KMS-11 (cell line): ENCODE measurements around the gene TCF7L2.

Source experiments
- H2AFZ ChIP-seq: fragments of 200-600 bp; sonication (generic); 2 replicates; pipeline ENCODE4 v1.6.1; 2016; ENCODE audit warnings: antibody characterized with exemption, mixed run types, low read depth
- H3K27ac ChIP-seq: fragments of 200-600 bp; sonication (generic); 2 replicates; pipeline ENCODE4 v1.6.1; 2016; ENCODE audit warnings: mild to moderate bottlenecking, mixed run types
- H3K27me3 ChIP-seq: fragments of 200-600 bp; sonication (generic); 2 replicates; pipeline ENCODE4 v1.6.1; 2017; ENCODE audit warnings: mild to moderate bottlenecking, low read depth, mixed run types, moderate library complexity; ENCODE audit not compliant: insufficient read depth
- H3K36me3 ChIP-seq: fragments of 200-600 bp; sonication (generic); 2 replicates; pipeline ENCODE4 v1.6.1; 2017; ENCODE audit warnings: mild to moderate bottlenecking, mixed run types; ENCODE audit not compliant: insufficient read depth
- H3K4me1 ChIP-seq: fragments of 200-600 bp; sonication (generic); 2 replicates; pipeline ENCODE4 v1.6.1; 2016; ENCODE audit warnings: mild to moderate bottlenecking, low read depth, mixed run types; ENCODE audit not compliant: poor library complexity, severe bottlenecking
- H3K4me2 ChIP-seq: fragments of 200-600 bp; sonication (generic); 2 replicates; pipeline ENCODE4 v1.7.0; 2016; ENCODE audit warnings: mild to moderate bottlenecking, mixed run types
- H3K4me3 ChIP-seq: fragments of 200-600 bp; sonication (generic); IDR thresholded peaks from 2 replicates; pipeline ENCODE4 v1.6.1; 2017; ENCODE audit warnings: low read depth, low read length, mixed read lengths; ENCODE audit not compliant: insufficient read depth
- H3K79me2 ChIP-seq: fragments of 200-600 bp; sonication (generic); 2 replicates; pipeline ENCODE4 v1.6.1; 2016; ENCODE audit warnings: low read depth, mixed run types; ENCODE audit not compliant: insufficient read depth
- H3K9ac ChIP-seq: fragments of 200-600 bp; sonication (generic); 2 replicates; pipeline ENCODE4 v1.6.1; 2016; ENCODE audit warnings: mild to moderate bottlenecking, mixed run types
- H4K20me1 ChIP-seq: fragments of 200-600 bp; sonication (generic); 2 replicates; pipeline ENCODE4 v1.6.1; 2016; ENCODE audit warnings: mild to moderate bottlenecking, mixed run types; ENCODE audit not compliant: insufficient read depth
- CTCF ChIP-seq: fragments of 200-600 bp; sonication (generic); conservative IDR thresholded peaks from 2 replicates; pipeline ENCODE4 v1.6.1; 2017; ENCODE audit warnings: low read depth, mild to moderate bottlenecking, antibody characterized with exemption, low read length, moderate library complexity, mixed read lengths

Gene TCF7L2

DNA sequence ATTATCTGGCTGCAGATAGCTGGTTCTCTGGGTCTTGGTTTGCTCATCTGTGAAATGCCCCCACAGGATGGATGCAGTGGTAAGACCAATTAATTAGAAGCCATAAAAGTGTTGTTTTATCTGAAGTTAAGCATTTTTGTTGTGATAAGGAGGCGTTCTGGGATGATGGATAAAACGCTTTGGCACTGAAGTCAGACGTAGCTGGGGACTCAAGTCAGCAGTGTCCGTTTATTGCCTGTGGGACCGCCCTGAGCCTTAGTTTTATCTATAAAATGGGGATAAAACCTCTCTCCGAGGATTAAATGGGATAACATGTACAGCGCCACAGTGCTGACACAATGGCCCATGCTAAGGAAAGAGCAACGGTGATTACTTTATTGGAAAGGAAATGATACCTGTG is 34.7 kb downstream of the TCF7L2 start:
- Histone ChIP-seq H3K4me1 (peaks cover 14% of the 10 kb centered on the region), H3K79me2 (no peaks in the 10 kb centered on the region)

GRCh38 chr10:112985690-112986543 is 35.9 kb downstream of the TCF7L2 start:
- H3K4me1 ChIP-seq = peaks cover 11% of the 10 kb centered on the region
- no peak overlapping the region for H3K4me2 ChIP-seq
- no peak overlapping the region for H2AFZ ChIP-seq
- no peak overlapping the region for H3K4me3 ChIP-seq
- no peak overlapping the region for H3K9ac ChIP-seq
- peaks cover 6% of the 10 kb centered on the region for H4K20me1 ChIP-seq
- peaks cover 65% of the 10 kb centered on the region for H3K27me3 ChIP-seq
- no peaks in the 10 kb centered on the region for H3K79me2 ChIP-seq
- no peak for TF ChIP-seq CTCF
- H3K27ac ChIP-seq = no peak overlapping the region
- H3K36me3 ChIP-seq = no peaks in the 10 kb centered on the region

More for the DNA sequence above, 34.7 kb downstream of the TCF7L2 start:
- Histone ChIP-seq H4K20me1 (peaks cover 10% of the 10 kb centered on the region), H3K4me3 (no peak overlapping the region), H3K36me3 (no peaks in the 10 kb centered on the region), H2AFZ (no peak overlapping the region), H3K27ac (no peak overlapping the region), H3K27me3 (peaks cover 77% of the 10 kb centered on the region), H3K4me2 (no peak overlapping the region), H3K9ac (no peak overlapping the region)
- no peak for TF ChIP-seq CTCF

DNA sequence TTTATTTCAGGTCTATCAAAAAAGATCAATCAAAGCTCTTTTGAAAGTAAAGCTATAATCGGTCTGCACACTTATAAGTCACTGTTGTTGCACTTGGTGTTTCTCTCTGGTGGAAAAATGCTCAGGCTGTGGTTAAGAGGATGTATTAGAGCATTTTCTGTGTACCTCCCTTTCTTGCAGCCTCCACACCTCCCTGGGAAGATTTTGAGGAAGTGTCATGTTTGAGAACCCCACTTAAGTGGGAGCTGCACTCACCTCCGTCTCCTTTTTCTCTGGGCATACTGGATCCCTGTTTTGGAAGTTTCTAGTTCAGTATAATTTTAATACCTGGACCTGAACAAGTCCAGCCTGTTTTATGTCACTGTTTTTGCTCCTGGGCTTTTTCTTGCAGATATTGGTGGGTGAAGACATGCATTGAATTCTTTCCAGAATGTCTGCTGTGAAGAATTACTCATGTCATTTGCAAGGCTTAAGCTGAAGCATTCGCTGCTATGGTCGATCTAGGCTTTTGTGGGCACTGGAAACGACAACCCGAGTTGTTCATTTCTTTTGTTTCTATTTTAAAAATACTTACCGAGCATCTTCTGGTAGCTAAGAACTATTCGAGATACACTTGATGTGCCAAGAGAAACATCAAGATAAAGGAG is 36.6 kb downstream of the TCF7L2 start:
- H3K27ac ChIP-seq = no peak overlapping the region
- peaks cover 5% of the 10 kb centered on the region for H4K20me1 ChIP-seq
- no peak overlapping the region for H3K4me2 ChIP-seq

DNA sequence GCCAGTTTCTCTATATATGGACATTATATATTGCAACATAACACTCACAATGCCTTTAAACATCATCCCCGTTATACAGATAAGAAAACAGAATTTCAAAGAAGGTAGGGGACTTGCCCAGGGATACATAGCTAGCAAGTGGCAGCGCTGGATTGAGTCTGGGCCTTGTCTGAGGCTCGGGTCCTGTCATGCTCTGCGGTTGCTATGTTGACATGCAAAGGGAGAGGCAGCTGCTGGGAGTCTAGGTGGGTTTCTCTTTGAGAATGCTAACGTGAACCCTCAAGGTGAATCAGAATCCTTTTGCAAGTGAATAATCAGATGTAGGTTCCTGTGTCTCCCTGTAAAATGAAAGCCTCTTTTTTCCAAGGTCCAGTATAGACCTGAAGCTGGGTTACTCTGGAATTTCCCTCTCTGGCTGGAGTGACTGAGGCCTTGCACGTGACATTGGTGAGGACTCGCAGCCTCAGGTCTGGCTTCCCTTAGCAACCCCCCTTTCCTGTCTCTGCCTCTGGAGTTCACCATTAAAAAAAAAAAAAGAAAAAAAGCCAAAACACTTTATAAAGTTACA is 38.9 kb downstream of the TCF7L2 start:
- Histone ChIP-seq H3K4me3 (no peak overlapping the region), H3K79me2 (no peaks in the 10 kb centered on the region), H3K4me2 (no peak overlapping the region), H3K27ac (no peak overlapping the region), H3K27me3 (peaks cover 43% of the 10 kb centered on the region), H3K9ac (no peak overlapping the region), H3K4me1 (no peaks in the 10 kb centered on the region), H4K20me1 (no peaks in the 10 kb centered on the region), H3K36me3 (no peaks in the 10 kb centered on the region), H2AFZ (no peak overlapping the region)
- no peak for TF ChIP-seq CTCF

More for the DNA sequence above, 36.6 kb downstream of the TCF7L2 start:
- Histone ChIP-seq H3K9ac (no peak overlapping the region), H3K4me3 (no peak overlapping the region), H3K27me3 (peaks cover 62% of the 10 kb centered on the region), H3K79me2 (no peaks in the 10 kb centered on the region), H3K4me1 (peaks cover 6% of the 10 kb centered on the region), H2AFZ (no peak overlapping the region), H3K36me3 (no peaks in the 10 kb centered on the region)
- no peak for TF ChIP-seq CTCF
